ENCODE measurements around the gene KRTAP22-2.

Gene KRTAP22-2

GRCh38 chr21:30580132-30580531, 10.1 kb downstream of the KRTAP22-2 start:
- DNase-seq (ENCODE audit: low spot score): no peak
- no peak for TF ChIP-seq CTCF (IDR thresholded peaks at IDR 0.05; ENCODE audit: borderline replicate concordance, control extremely low read depth, extremely low read depth, insufficient read depth, missing control alignments)
- in situ Hi-C loops (cut with MboI; ENCODE audit: low sequenced_read_pairs, unreplicated experiment): no loop called here

GRCh38 chr21:30579346-30579745, 10.9 kb downstream of the KRTAP22-2 start:
- DNase-seq (ENCODE audit: low spot score): no peak
- in situ Hi-C loops (cut with MboI; ENCODE audit: low sequenced_read_pairs, unreplicated experiment): no loop called here

GRCh38 chr21:30577766-30578165, 12.4 kb downstream of the KRTAP22-2 start:
- no peak for TF ChIP-seq CTCF (IDR thresholded peaks at IDR 0.05; ENCODE audit: borderline replicate concordance, control extremely low read depth, extremely low read depth, insufficient read depth, missing control alignments)
- in situ Hi-C loops (cut with MboI; ENCODE audit: low sequenced_read_pairs, unreplicated experiment): no loop called here
- no peak for DNase-seq (ENCODE audit: low spot score)

More at GRCh38 chr21:30579346-30579745, 10.9 kb downstream of the KRTAP22-2 start:
- TF ChIP-seq CTCF (IDR thresholded peaks at IDR 0.05; ENCODE audit: borderline replicate concordance, control extremely low read depth, extremely low read depth, insufficient read depth, missing control alignments): no peak

GRCh38 chr21:30567617-30568016, 22.6 kb downstream of the KRTAP22-2 start:
- in situ Hi-C loops (cut with MboI; ENCODE audit: low sequenced_read_pairs, unreplicated experiment): no loop called here
- no peak for DNase-seq (ENCODE audit: low spot score)
- no peak for TF ChIP-seq CTCF (IDR thresholded peaks at IDR 0.05; ENCODE audit: borderline replicate concordance, control extremely low read depth, extremely low read depth, insufficient read depth, missing control alignments)

- no peak for TF ChIP-seq CTCF (IDR thresholded peaks at IDR 0.05; ENCODE audit: borderline replicate concordance, control extremely low read depth, extremely low read depth, insufficient read depth, missing control alignments)
- DNase-seq (ENCODE audit: low spot score): no peak
- in situ Hi-C loops (cut with MboI; ENCODE audit: low sequenced_read_pairs, unreplicated experiment): no loop called here
These were observed 26.6 kb downstream of the KRTAP22-2 start for GRCh38 chr21:30563630-30564029.

GRCh38 chr21:30563072-30563471, 27.1 kb downstream of the KRTAP22-2 start:
- TF ChIP-seq CTCF (IDR thresholded peaks at IDR 0.05; ENCODE audit: borderline replicate concordance, control extremely low read depth, extremely low read depth, insufficient read depth, missing control alignments): no peak
- in situ Hi-C loops (cut with MboI; ENCODE audit: low sequenced_read_pairs, unreplicated experiment): no loop called here
- no peak for DNase-seq (ENCODE audit: low spot score)

GRCh38 chr21:30561957-30562356, 28.2 kb downstream of the KRTAP22-2 start:
- TF ChIP-seq CTCF (IDR thresholded peaks at IDR 0.05; ENCODE audit: borderline replicate concordance, control extremely low read depth, extremely low read depth, insufficient read depth, missing control alignments): no peak
- DNase-seq (ENCODE audit: low spot score): no peak
- in situ Hi-C loops (cut with MboI; ENCODE audit: low sequenced_read_pairs, unreplicated experiment): no loop called here
